GM19395 (cell line): ENCODE results near the gene ZP3.
"Not testable (repeated sequence)": the region's sequence is repeated elsewhere in the genome, so short reads cannot be mapped to it uniquely, and the experiment has no call there.

Experiments
- ATAC-seq: cut with Tn5 transposase; IDR thresholded peaks from one replicate; pipeline ENCODE4 v1.9.1; 2021; ENCODE audit warnings: mild to moderate bottlenecking, moderate library complexity; ENCODE audit not compliant: unreplicated experiment

The ZP3 gene

GRCh38 chr7:76480403-76481253 is 55.9 kb downstream of the ZP3 start:
- ATAC-seq, result not testable (repeated sequence)

- ATAC-seq, result not testable (repeated sequence)
These were observed 57.9 kb downstream of the ZP3 start for GRCh38 chr7:76482660-76483059.

- ATAC-seq, result not testable (repeated sequence)
These were observed 58.3 kb downstream of the ZP3 start for GRCh38 chr7:76483081-76483480.

GRCh38 chr7:76484456-76484855 is 59.7 kb downstream of the ZP3 start:
- ATAC-seq, result not testable (repeated sequence)

- peak; percentile 25 for ATAC-seq
These were observed 61.3 kb downstream of the ZP3 start for GRCh38 chr7:76485822-76486610.

- ATAC-seq, result peak; percentile 98
These were observed 61.9 kb downstream of the ZP3 start for GRCh38 chr7:76486618-76487017.

- not testable (repeated sequence) for ATAC-seq
These were observed 63.2 kb downstream of the ZP3 start for GRCh38 chr7:76487969-76488368.
